ENCODE results near the gene ZNF516. TPM values are rescaled to one million over a fixed set of nuclear protein-coding genes. Genes with fewer than 3 reads are reported as not detected.
"Not testable (repeated sequence)": the region's sequence is repeated elsewhere in the genome, so short reads cannot be mapped to it uniquely, and the experiment has no call there.

ZNF516 gene
- total RNA-seq, 1 donor from 2014 or later = 192 TPM

DNA sequence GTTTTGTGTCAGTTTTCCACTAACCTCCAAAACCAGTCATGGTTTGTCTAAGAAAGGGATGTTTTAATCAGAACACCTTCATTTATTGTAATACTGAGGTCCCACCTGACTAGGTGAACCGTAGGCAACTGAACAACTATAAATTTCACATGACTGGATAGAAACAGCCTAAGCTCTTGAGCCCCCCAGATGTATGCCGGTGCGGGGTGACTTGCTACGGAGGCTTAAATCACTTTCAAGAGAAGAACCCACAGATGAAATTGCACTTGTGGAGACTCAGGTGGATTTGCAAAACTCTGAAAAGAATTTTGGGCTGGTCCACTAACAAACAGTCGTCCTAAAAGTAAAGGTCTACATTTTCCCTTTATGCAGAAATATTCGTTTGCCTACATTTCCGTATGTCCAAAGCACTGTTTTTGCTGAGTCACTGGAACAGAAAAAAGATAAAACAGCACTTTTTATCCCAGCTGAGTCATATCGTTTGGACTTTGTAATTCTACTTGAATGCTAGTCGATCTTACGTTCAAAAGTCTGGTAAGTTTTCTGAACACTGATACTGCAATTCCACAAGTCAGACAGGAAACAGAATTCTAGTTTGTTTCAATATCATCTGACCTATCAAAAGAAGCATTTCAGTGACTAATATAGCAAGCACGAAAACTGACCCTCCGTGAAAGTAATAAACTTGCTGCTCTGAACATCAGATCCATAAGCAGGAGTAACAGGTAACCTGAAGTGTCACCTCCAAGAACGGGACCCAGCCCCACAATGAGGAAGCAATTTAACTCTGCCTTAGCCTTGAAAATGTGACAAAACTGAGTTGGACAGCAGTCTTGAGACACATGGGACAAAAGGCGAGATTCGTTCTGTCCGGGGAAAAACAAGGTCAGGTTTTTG lies 18.1 kb downstream of the ZNF516 start:
- peak overlapping the region; percentile 34 for H3K27ac Mint-ChIP-seq (ENCODE audit: unreplicated experiment)

DNA sequence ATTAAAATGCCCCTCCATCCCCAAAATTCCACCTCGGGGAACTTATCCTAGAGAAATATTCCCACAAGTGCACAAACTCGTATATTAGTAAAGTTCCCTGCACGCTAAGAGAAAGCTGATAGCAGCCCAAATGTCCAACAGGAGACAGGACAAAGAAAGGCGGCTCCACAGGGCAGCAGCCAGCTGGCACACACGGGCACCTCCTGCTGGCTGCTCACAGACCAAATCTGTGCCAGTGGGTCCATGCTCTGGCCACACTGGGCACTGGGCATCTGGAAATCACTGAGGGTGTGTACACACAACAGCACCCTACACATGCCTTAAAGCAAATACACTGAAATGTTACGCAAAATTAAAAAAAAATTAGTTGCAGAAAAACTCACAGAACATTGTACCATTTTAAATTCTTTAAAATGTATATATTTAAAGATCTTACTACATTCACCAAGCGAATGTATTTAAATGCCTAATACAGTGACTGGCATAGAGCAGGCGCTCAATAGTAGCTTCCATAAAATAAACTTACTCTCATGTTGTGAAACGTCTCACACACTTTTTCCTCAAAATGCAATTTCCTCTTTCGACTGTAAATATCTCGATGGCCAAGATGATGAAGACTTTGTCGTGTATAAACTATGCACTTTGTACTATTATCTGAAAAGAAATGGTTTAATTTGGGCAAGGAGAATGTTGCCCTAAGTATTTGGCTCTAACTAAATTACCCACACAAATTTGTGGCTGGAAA lies 19.4 kb downstream of the ZNF516 start:
- Mint-ChIP-seq H3K27me3 (ENCODE audit: unreplicated experiment) (peaks cover 2% of the 10 kb centered on the region), H3K9me3 (ENCODE audit: unreplicated experiment) (peaks cover 6% of the 10 kb centered on the region), H3K36me3 (ENCODE audit: unreplicated experiment) (no peaks in the 10 kb centered on the region), H3K27ac (ENCODE audit: unreplicated experiment) (peak overlapping the region; percentile 39), H3K4me1 (ENCODE audit: low read depth, unreplicated experiment) (peaks cover 57% of the 10 kb centered on the region), H3K4me3 (ENCODE audit: unreplicated experiment) (no peak overlapping the region)
- TF ChIP-seq, protein P1, sequence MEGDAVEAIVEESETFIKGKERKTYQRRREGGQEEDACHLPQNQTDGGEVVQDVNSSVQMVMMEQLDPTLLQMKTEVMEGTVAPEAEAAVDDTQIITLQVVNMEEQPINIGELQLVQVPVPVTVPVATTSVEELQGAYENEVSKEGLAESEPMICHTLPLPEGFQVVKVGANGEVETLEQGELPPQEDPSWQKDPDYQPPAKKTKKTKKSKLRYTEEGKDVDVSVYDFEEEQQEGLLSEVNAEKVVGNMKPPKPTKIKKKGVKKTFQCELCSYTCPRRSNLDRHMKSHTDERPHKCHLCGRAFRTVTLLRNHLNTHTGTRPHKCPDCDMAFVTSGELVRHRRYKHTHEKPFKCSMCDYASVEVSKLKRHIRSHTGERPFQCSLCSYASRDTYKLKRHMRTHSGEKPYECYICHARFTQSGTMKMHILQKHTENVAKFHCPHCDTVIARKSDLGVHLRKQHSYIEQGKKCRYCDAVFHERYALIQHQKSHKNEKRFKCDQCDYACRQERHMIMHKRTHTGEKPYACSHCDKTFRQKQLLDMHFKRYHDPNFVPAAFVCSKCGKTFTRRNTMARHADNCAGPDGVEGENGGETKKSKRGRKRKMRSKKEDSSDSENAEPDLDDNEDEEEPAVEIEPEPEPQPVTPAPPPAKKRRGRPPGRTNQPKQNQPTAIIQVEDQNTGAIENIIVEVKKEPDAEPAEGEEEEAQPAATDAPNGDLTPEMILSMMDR (IDR thresholded peaks at IDR 0.05; ENCODE audit: partially characterized antibody, unreplicated experiment) = no peak
- no peak for DNase-seq

More for the DNA sequence above, 18.1 kb downstream of the ZNF516 start:
- Mint-ChIP-seq H3K4me3 (ENCODE audit: unreplicated experiment) (no peak overlapping the region), H3K9me3 (ENCODE audit: unreplicated experiment) (peaks cover 5% of the 10 kb centered on the region), H3K4me1 (ENCODE audit: low read depth, unreplicated experiment) (peaks cover 60% of the 10 kb centered on the region), H3K27me3 (ENCODE audit: unreplicated experiment) (peaks cover 1% of the 10 kb centered on the region), H3K36me3 (ENCODE audit: unreplicated experiment) (no peaks in the 10 kb centered on the region)
- TF ChIP-seq, protein P1 (IDR thresholded peaks at IDR 0.05; ENCODE audit: partially characterized antibody, unreplicated experiment) = no peak
- DNase-seq = no peak

DNA sequence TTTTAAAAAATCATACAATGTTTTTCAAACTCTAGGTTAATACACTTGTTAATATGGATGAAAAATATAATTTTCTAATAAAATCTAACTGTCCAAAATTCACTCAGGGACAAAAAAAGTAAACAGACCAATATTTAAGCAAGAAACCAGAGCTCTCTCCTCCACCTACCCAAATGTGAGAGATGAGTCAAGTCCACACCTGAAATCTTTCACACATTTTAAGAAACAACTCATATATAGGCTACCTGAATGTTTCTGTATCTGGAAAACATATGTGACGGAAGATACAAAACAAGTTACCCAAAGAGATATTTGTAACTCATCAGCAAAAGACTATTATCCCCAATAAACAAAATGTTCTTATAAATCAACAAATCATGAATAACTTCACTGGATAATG lies 20.2 kb downstream of the ZNF516 start:
- H3K27ac Mint-ChIP-seq (ENCODE audit: unreplicated experiment) = no peak overlapping the region
- DNase-seq = no peak
- no peak overlapping the region for H3K4me3 Mint-ChIP-seq (ENCODE audit: unreplicated experiment)
- H3K9me3 Mint-ChIP-seq (ENCODE audit: unreplicated experiment) = peaks cover 6% of the 10 kb centered on the region
- H3K36me3 Mint-ChIP-seq (ENCODE audit: unreplicated experiment) = no peaks in the 10 kb centered on the region
- peaks cover 2% of the 10 kb centered on the region for H3K27me3 Mint-ChIP-seq (ENCODE audit: unreplicated experiment)
- H3K4me1 Mint-ChIP-seq (ENCODE audit: low read depth, unreplicated experiment) = peaks cover 61% of the 10 kb centered on the region
- TF ChIP-seq, protein P1 (IDR thresholded peaks at IDR 0.05; ENCODE audit: partially characterized antibody, unreplicated experiment) = no peak

DNA sequence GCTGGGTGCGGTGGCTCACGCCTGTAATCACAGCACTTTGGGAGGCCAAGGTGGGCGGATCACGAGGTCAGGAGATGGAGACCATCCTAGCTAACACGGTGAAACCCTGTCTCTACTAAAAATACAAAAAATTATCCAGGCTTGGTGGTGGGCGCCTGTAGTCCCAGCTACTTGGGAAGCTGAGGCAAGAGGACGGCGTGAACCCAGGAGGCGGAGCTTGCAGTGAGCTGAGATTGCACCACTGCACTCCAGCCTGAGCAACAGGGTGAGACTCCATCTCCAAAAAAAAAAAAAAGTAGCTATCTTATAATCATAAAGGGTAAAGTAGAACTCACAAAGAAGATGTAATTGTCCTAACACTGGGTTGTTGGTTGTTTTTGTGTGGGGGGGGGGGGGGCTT lies 21.5 kb downstream of the ZNF516 start:
- H3K4me3 Mint-ChIP-seq (ENCODE audit: unreplicated experiment); H3K36me3 Mint-ChIP-seq (ENCODE audit: unreplicated experiment); H3K27me3 Mint-ChIP-seq (ENCODE audit: unreplicated experiment); DNase-seq; H3K27ac Mint-ChIP-seq (ENCODE audit: unreplicated experiment); H3K9me3 Mint-ChIP-seq (ENCODE audit: unreplicated experiment): not testable (repeated sequence)
- peaks cover 57% of the 10 kb centered on the region for H3K4me1 Mint-ChIP-seq (ENCODE audit: low read depth, unreplicated experiment)

DNA sequence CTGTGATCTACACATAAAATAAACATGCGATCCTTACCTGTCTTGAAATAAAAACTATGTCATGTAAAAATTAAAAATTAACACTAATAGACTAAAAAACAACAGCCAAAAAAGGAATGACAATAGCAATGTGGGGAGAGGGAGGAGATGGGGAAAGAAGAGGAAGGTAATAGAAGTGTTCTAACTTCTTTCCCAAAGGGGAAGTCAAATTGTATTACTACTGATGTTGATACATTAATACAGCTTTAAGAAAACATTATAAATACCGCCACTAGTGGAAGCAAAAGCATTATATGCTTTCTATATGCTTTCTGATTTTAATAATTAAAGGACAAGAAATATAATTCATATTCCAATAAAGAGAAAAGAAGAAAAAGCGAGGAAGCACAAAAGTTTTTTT lies 22.2 kb downstream of the ZNF516 start:
- Mint-ChIP-seq H3K9me3 (ENCODE audit: unreplicated experiment) (peaks cover 5% of the 10 kb centered on the region), H3K4me1 (ENCODE audit: low read depth, unreplicated experiment) (peaks cover 59% of the 10 kb centered on the region), H3K4me3 (ENCODE audit: unreplicated experiment) (no peak overlapping the region), H3K36me3 (ENCODE audit: unreplicated experiment) (no peaks in the 10 kb centered on the region), H3K27ac (ENCODE audit: unreplicated experiment) (no peak overlapping the region), H3K27me3 (ENCODE audit: unreplicated experiment) (peaks cover 6% of the 10 kb centered on the region)
- TF ChIP-seq, protein P1 (IDR thresholded peaks at IDR 0.05; ENCODE audit: partially characterized antibody, unreplicated experiment) = no peak
- DNase-seq = no peak

All from glutamatergic neuron (in vitro differentiated cells).